ENCODE measurements around the gene RASSF7. TPM values are rescaled to one million over a fixed set of nuclear protein-coding genes. Genes with fewer than 3 reads are reported as not detected.
"Not testable (repeated sequence)": the region's sequence is repeated elsewhere in the genome, so short reads cannot be mapped to it uniquely, and the experiment has no call there.

RASSF7 gene
- total RNA-seq, 4 donors from 2014 or later, result 80.9 to 340 (median 172) TPM

DNA sequence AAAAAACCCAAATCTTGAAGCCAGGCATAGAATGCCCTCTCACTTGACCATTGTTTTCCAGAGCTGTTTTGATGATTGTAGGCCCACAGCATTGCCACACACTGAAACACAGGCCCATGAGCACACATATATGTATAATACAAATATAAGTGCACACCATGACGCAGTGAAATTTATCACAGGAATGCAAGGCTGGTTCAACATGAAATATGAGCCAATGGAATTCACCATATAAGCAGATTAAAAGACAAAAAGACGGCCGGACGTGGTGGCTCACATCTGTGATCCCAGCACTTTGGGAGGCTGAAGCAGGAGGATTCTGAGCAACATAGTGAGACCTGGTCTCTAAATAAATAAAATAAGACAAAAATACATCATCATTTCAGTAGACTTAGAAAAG lies 44.4 kb upstream of the RASSF7 start:
- DNase-seq, result no peak
- no peak overlapping the region for H3K4me3 ChIP-seq

GRCh38 chr11:516918-517685 lies 43.7 kb upstream of the RASSF7 start:
- not testable (repeated sequence) for H3K9me3 ChIP-seq, H3K4me3 ChIP-seq, H3K36me3 ChIP-seq, H3K27ac ChIP-seq, H3K4me1 ChIP-seq, H3K27me3 ChIP-seq
- peak in 2 of 3 donors; percentile 45 to 47 for DNase-seq

More for the DNA sequence above, 44.4 kb upstream of the RASSF7 start:
- Histone ChIP-seq H3K9me3 (peaks cover 0 to 10% (median 0%) of the 10 kb centered on the region in 4 donors), H3K27ac (no peak overlapping the region), H3K36me3 (peaks cover 0 to 4% (median 0%) of the 10 kb centered on the region in 3 donors), H3K4me1 (peaks cover 0 to 8% (median 3%) of the 10 kb centered on the region in 4 donors), H3K27me3 (no peaks in the 10 kb centered on the region)
- TF ChIP-seq, protein P1, sequence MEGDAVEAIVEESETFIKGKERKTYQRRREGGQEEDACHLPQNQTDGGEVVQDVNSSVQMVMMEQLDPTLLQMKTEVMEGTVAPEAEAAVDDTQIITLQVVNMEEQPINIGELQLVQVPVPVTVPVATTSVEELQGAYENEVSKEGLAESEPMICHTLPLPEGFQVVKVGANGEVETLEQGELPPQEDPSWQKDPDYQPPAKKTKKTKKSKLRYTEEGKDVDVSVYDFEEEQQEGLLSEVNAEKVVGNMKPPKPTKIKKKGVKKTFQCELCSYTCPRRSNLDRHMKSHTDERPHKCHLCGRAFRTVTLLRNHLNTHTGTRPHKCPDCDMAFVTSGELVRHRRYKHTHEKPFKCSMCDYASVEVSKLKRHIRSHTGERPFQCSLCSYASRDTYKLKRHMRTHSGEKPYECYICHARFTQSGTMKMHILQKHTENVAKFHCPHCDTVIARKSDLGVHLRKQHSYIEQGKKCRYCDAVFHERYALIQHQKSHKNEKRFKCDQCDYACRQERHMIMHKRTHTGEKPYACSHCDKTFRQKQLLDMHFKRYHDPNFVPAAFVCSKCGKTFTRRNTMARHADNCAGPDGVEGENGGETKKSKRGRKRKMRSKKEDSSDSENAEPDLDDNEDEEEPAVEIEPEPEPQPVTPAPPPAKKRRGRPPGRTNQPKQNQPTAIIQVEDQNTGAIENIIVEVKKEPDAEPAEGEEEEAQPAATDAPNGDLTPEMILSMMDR (IDR thresholded peaks at IDR 0.05), result no peak
- TF ChIP-seq POLR2A (IDR thresholded peaks at IDR 0.05), result no peak

GRCh38 chr11:518463-519202 lies 42.1 kb upstream of the RASSF7 start:
- TF ChIP-seq, protein P1 (IDR thresholded peaks at IDR 0.05), result peak; percentile 99 to 100 (median 100)
- peak in 1 of 2 donors; percentile 58 for TF ChIP-seq POLR2A (IDR thresholded peaks at IDR 0.05)
- Histone ChIP-seq H3K4me3 (peak overlapping the region in 3 of 4 donors; percentile 16 to 25 (median 22)), H3K9me3 (peaks cover 0 to 10% (median 0%) of the 10 kb centered on the region in 4 donors), H3K4me1 (peaks cover 0 to 8% (median 3%) of the 10 kb centered on the region in 4 donors), H3K27ac (peak overlapping the region; percentile 40 to 87 (median 67)), H3K27me3 (no peaks in the 10 kb centered on the region), H3K36me3 (peaks cover 0 to 3% (median 0%) of the 10 kb centered on the region in 3 donors)
- DNase-seq, result peak; percentile 77 to 96 (median 95)

GRCh38 chr11:520428-521176 lies 40.2 kb upstream of the RASSF7 start:
- H3K27ac ChIP-seq, result no peak overlapping the region
- no peak overlapping the region for H3K4me3 ChIP-seq
- H3K36me3 ChIP-seq, result no peaks in the 10 kb centered on the region
- no peak for TF ChIP-seq POLR2A (IDR thresholded peaks at IDR 0.05)
- TF ChIP-seq, protein P1 (IDR thresholded peaks at IDR 0.05), result no peak
- no peaks in the 10 kb centered on the region for H3K27me3 ChIP-seq
- H3K4me1 ChIP-seq, result peaks cover 0 to 8% (median 3%) of the 10 kb centered on the region in 4 donors
- peak in 1 of 3 donors; percentile 41 for DNase-seq
- H3K9me3 ChIP-seq, result peaks cover 0 to 10% (median 0%) of the 10 kb centered on the region in 4 donors

- H3K9me3 ChIP-seq, result peaks cover 0 to 10% (median 0%) of the 10 kb centered on the region in 4 donors
- H3K27ac ChIP-seq, result no peak overlapping the region
- no peak for DNase-seq
- H3K27me3 ChIP-seq, result no peaks in the 10 kb centered on the region
- no peaks in the 10 kb centered on the region for H3K36me3 ChIP-seq
- H3K4me1 ChIP-seq, result peaks cover 0 to 8% (median 3%) of the 10 kb centered on the region in 4 donors
- no peak for TF ChIP-seq POLR2A (IDR thresholded peaks at IDR 0.05)
- TF ChIP-seq, protein P1 (IDR thresholded peaks at IDR 0.05), result no peak
- no peak overlapping the region for H3K4me3 ChIP-seq
These were observed 39.5 kb upstream of the RASSF7 start for GRCh38 chr11:521177-521688.
